Measurements from ENCODE around the gene ITGA2B.

Gene ITGA2B

GRCh38 chr17:44322236-44322895 lies 67.1 kb downstream of the ITGA2B start:
- no peak for TF ChIP-seq CTCF (IDR thresholded peaks at IDR 0.05)

All from LNCAP (cell line).